ENCODE data around the gene KRT86. TPM values are rescaled to one million over a fixed set of nuclear protein-coding genes. Genes with fewer than 3 reads are reported as not detected.

KRT86 gene
- total RNA-seq, 1 experiment from 2014 or later: 2.7 TPM

GRCh38 chr12:52270541-52271070 is 3.8 kb upstream of the KRT86 start:
- no peak overlapping the region for H2AFZ ChIP-seq
- POLR2A ChIA-PET (ENCODE audit: unreplicated experiment): interaction anchor here (0.6 kb wide), 1 partner anchor 33 kb away, joined by 6 read pairs; no protein-coding TSS in a partner anchor
- no peaks in the 10 kb centered on the region for H3K9me2 ChIP-seq (ENCODE audit: insufficient read depth)
- no peaks in the 10 kb centered on the region for H3K4me1 ChIP-seq (replicated peaks; ENCODE audit: insufficient read depth)
- CTCF ChIA-PET: interaction anchor here (0.6 to 0.7 kb wide), 2 partner anchors 68 to 101 kb away, joined by 3 to 5 read pairs; no protein-coding TSS in a partner anchor
- BruUV-seq (replicated peaks): no TSS peak
- no peaks in the 10 kb centered on the region for H3K27me3 ChIP-seq (ENCODE audit: insufficient read depth, low read depth)
- no peaks in the 10 kb centered on the region for H3K9me3 ChIP-seq (ENCODE audit: insufficient read depth, low read depth)
- H4K20me1 ChIP-seq (ENCODE audit: insufficient read depth): no peaks in the 10 kb centered on the region
- no peaks in the 10 kb centered on the region for H3F3A ChIP-seq (ENCODE audit: insufficient read depth, low read depth)
- intact Hi-C loops (cut with micrococcal nuclease; ENCODE audit: unreplicated experiment): no loop called here
- H3K4me2 ChIP-seq: no peak overlapping the region
- no peak for DNase-seq
- H3K4me3 ChIP-seq: no peak overlapping the region
- H3K79me2 ChIP-seq (ENCODE audit: low read depth): no peaks in the 10 kb centered on the region
- TF ChIP-seq CTCF (conservative IDR thresholded peaks at IDR 0.05) (no peak), EZH2 (IDR thresholded peaks at IDR 0.05; ENCODE audit: low read depth) (no peak)
- H3K27ac ChIP-seq: no peak overlapping the region
- H3K36me3 ChIP-seq (ENCODE audit: low read depth): no peaks in the 10 kb centered on the region

- Histone ChIP-seq H3K36me3 (ENCODE audit: low read depth) (no peaks in the 10 kb centered on the region), H3K27me3 (ENCODE audit: insufficient read depth, low read depth) (no peaks in the 10 kb centered on the region), H3K79me2 (ENCODE audit: low read depth) (no peaks in the 10 kb centered on the region), H3K9me3 (ENCODE audit: insufficient read depth, low read depth) (no peaks in the 10 kb centered on the region), H2AFZ (no peak overlapping the region), H3K9me2 (ENCODE audit: insufficient read depth) (no peaks in the 10 kb centered on the region), H3F3A (ENCODE audit: insufficient read depth, low read depth) (no peaks in the 10 kb centered on the region), H3K27ac (no peak overlapping the region), H3K4me2 (no peak overlapping the region), H3K4me1 (replicated peaks; ENCODE audit: insufficient read depth) (no peaks in the 10 kb centered on the region), H3K4me3 (no peak overlapping the region), H4K20me1 (ENCODE audit: insufficient read depth) (no peaks in the 10 kb centered on the region)
- intact Hi-C loops (cut with micrococcal nuclease; ENCODE audit: unreplicated experiment): no loop called here
- TF ChIP-seq CTCF (conservative IDR thresholded peaks at IDR 0.05) (no peak), EZH2 (IDR thresholded peaks at IDR 0.05; ENCODE audit: low read depth) (no peak)
- CTCF ChIA-PET: no interaction called here
- BruUV-seq (replicated peaks): no TSS peak
- POLR2A ChIA-PET (ENCODE audit: unreplicated experiment): interaction anchor here (0.6 kb wide), 2 partner anchors 33 to 115 kb away, joined by 4 to 6 read pairs; no protein-coding TSS in a partner anchor
- DNase-seq: no peak
Observed at GRCh38 chr12:52271158-52271557, 3.3 kb upstream of the KRT86 start.

- no peak for TF ChIP-seq CTCF (conservative IDR thresholded peaks at IDR 0.05)
- no peak for TF ChIP-seq EZH2 (IDR thresholded peaks at IDR 0.05; ENCODE audit: low read depth)
- intact Hi-C loops (cut with micrococcal nuclease; ENCODE audit: unreplicated experiment): no loop called here
- H3K9me3 ChIP-seq (ENCODE audit: insufficient read depth, low read depth): no peaks in the 10 kb centered on the region
- no peak overlapping the region for H2AFZ ChIP-seq
- ChIA-PET POLR2A (ENCODE audit: unreplicated experiment) (no interaction called here), CTCF (no interaction called here)
- peaks cover 25% of the 10 kb centered on the region for H3F3A ChIP-seq (ENCODE audit: insufficient read depth, low read depth)
- H3K79me2 ChIP-seq (ENCODE audit: low read depth): no peaks in the 10 kb centered on the region
- H3K4me2 ChIP-seq: no peak overlapping the region
- no peaks in the 10 kb centered on the region for H4K20me1 ChIP-seq (ENCODE audit: insufficient read depth)
- H3K36me3 ChIP-seq (ENCODE audit: low read depth): no peaks in the 10 kb centered on the region
- no TSS peak for BruUV-seq (replicated peaks)
- DNase-seq: no peak
- H3K27me3 ChIP-seq (ENCODE audit: insufficient read depth, low read depth): no peaks in the 10 kb centered on the region
- peaks cover 37% of the 10 kb centered on the region for H3K4me1 ChIP-seq (replicated peaks; ENCODE audit: insufficient read depth)
- no peak overlapping the region for H3K4me3 ChIP-seq
- H3K27ac ChIP-seq: no peak overlapping the region
- no peaks in the 10 kb centered on the region for H3K9me2 ChIP-seq (ENCODE audit: insufficient read depth)
Observed at GRCh38 chr12:52275686-52276085, 1.2 kb downstream of the KRT86 start.

All from PC-9 (cell line).